ENCODE measurements around the gene OR2T35.

DNA sequence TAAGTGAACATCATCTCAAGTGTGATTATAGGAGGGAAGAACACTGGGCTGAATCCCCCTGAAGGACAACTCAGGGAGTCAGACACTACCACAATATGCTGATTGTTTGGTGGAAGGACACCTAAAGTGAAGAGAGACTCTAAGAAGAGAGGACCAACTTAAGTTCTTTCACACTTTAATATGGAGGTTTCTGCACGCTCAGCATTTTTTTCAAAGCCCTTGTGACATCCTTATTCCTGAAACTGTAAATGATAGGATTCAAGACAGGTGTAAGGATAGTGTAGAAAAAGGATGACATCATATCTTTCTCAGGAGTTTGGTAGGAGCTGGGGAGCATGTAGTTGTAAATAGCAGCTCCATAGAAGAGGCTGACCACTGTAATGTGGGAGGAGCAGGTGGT lies 52.4 kb downstream of the OR2T35 start:
- TF ChIP-seq, protein P1, sequence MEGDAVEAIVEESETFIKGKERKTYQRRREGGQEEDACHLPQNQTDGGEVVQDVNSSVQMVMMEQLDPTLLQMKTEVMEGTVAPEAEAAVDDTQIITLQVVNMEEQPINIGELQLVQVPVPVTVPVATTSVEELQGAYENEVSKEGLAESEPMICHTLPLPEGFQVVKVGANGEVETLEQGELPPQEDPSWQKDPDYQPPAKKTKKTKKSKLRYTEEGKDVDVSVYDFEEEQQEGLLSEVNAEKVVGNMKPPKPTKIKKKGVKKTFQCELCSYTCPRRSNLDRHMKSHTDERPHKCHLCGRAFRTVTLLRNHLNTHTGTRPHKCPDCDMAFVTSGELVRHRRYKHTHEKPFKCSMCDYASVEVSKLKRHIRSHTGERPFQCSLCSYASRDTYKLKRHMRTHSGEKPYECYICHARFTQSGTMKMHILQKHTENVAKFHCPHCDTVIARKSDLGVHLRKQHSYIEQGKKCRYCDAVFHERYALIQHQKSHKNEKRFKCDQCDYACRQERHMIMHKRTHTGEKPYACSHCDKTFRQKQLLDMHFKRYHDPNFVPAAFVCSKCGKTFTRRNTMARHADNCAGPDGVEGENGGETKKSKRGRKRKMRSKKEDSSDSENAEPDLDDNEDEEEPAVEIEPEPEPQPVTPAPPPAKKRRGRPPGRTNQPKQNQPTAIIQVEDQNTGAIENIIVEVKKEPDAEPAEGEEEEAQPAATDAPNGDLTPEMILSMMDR (IDR thresholded peaks at IDR 0.05; ENCODE audit: borderline replicate concordance, extremely low read depth, low read length, poor library complexity, severe bottlenecking), result no peak
- TF ChIP-seq EZH2 (IDR thresholded peaks at IDR 0.05; ENCODE audit: borderline replicate concordance, low read depth, low read length, severe bottlenecking), result no peak
